Thymus (tissue), 11 donors: ENCODE data around the gene HERC3. TPM values are rescaled to one million over a fixed set of nuclear protein-coding genes. Genes with fewer than 3 reads are reported as not detected.
A peak's percentile ranks its signal among the peaks of the same experiment; 100 is the strongest.

Experiments
- DNase-seq, 9 donors: peaks; one replicate each; pipeline ENCODE4 v3.0.0-alpha.2; 2013; ENCODE audit warnings: low spot score in 9 of 9, low read depth in 6 of 9, missing footprints in 1 of 9
- H3K27ac ChIP-seq, 2 donors: one replicate each; pipeline ENCODE4 v1.5.1; 2013; ENCODE audit warnings: control low read depth in 1 of 2, low read depth in 1 of 2, low read length in 1 of 2, mild to moderate bottlenecking in 1 of 2, moderate library complexity in 1 of 2
- H3K27me3 ChIP-seq, 2 donors: one replicate each; pipeline ENCODE4 v1.5.1; 2013; ENCODE audit warnings: low read length in 1 of 2; ENCODE audit not compliant: control insufficient read depth in 2 of 2, insufficient read depth in 1 of 2
- H3K36me3 ChIP-seq, 2 donors: one replicate each; pipeline ENCODE4 v1.5.1; 2013; ENCODE audit warnings: low read length in 1 of 2, mild to moderate bottlenecking in 1 of 2, moderate library complexity in 1 of 2; ENCODE audit not compliant: control insufficient read depth in 2 of 2, insufficient read depth in 2 of 2
- H3K4me1 ChIP-seq, 2 donors: one replicate each; pipeline ENCODE4 v1.5.1; 2013; ENCODE audit warnings: low read length in 2 of 2; ENCODE audit not compliant: control insufficient read depth in 2 of 2, insufficient read depth in 2 of 2
- H3K4me3 ChIP-seq, 2 donors: one replicate each; pipeline ENCODE4 v1.5.1; 2013; ENCODE audit warnings: low read length in 2 of 2, control low read depth in 1 of 2, mild to moderate bottlenecking in 1 of 2
- H3K9me3 ChIP-seq, 2 donors: one replicate each; pipeline ENCODE4 v1.5.1; 2013; ENCODE audit warnings: low read length in 1 of 2, mild to moderate bottlenecking in 1 of 2; ENCODE audit not compliant: control insufficient read depth in 2 of 2, insufficient read depth in 1 of 2
- WGBS: extraction: QIAGEN DNeasy Blood & Tissue Kit; methylation state at CpG from one replicate; pipeline ENCODE4 v1.1.7; 2013; 5-methylcytosine and 5-hydroxymethylcytosine counted together
- polyA plus RNA-seq: library from polyadenylated mRNA; stranded (reverse); fragments of 200-250 nt; gene quantifications from one replicate; pipeline ENCODE4 v1.2.3, GENCODE V29; 2013
- total RNA-seq: library from RNA; stranded (reverse); fragments of 120-200 nt; gene quantifications from one replicate; pipeline ENCODE4 v1.2.4, GENCODE V29; 2013
- donor health status: healthy.

The HERC3 gene
- total and polyA plus RNA-seq, 2 donors: 9.1 to 10.8 TPM

- WGBS: 97% methylated on average over 3 of the region's 3 CpGs
- no peak overlapping the region for H3K27ac ChIP-seq
- no peaks in the 10 kb centered on the region for H3K4me1 ChIP-seq
- no peaks in the 10 kb centered on the region for H3K36me3 ChIP-seq
- no peak overlapping the region for H3K4me3 ChIP-seq
- H3K9me3 ChIP-seq: no peaks in the 10 kb centered on the region
- no peak for DNase-seq
- no peaks in the 10 kb centered on the region for H3K27me3 ChIP-seq
Measured at GRCh38 chr4:88583631-88584470, 8.4 kb upstream of the HERC3 start.

DNA sequence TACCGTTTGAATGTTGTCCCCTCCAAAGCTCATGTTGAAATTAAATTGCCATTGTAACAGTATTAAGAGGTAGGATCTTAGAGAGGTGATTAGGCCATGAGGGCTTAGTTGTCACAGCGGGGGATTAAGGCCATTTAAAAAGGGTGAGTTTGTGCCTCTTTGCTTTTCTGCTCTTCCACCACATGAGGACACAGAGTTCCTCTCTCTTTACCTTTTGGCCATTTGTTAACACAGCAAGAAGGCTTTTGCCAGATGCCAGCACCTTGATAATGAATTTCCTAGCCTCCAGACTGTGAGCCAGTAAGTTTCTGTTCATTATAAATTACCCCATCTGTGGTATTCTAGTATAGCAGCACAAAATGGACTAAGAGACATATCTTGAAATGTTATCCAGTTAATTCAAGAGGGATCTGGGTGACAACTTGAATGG lies 7.8 kb upstream of the HERC3 start:
- no peak for DNase-seq
- no peaks in the 10 kb centered on the region for H3K4me1 ChIP-seq
- H3K36me3 ChIP-seq: no peaks in the 10 kb centered on the region
- H3K4me3 ChIP-seq: no peak overlapping the region
- no peaks in the 10 kb centered on the region for H3K27me3 ChIP-seq
- H3K9me3 ChIP-seq: no peaks in the 10 kb centered on the region
- no peak overlapping the region for H3K27ac ChIP-seq
- WGBS: 96% methylated on average over 2 of the region's 2 CpGs

DNA sequence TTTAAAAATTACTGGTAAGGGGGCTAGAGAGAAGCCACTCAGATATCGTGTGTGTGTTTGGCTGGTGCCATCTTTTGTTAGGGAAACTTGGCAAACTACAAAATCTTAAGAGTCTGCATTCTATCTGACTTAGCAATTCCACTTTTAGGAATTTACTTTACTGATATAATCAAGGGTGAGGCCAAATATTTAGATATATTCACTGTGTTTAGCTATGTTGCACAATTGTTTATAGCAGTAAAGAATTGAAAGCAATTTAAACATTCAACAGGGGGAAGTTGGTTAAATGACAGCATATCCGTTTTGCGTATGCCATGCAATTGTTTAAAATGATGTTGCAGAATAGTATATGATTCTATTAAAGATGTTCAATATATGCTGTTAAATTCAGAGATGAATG lies 6.4 kb upstream of the HERC3 start:
- no peak overlapping the region for H3K27ac ChIP-seq
- H3K4me3 ChIP-seq: no peak overlapping the region
- WGBS: 98% methylated on average over 3 of the region's 3 CpGs
- no peaks in the 10 kb centered on the region for H3K4me1 ChIP-seq
- H3K9me3 ChIP-seq: no peaks in the 10 kb centered on the region
- H3K36me3 ChIP-seq: no peaks in the 10 kb centered on the region
- peaks cover 0 to 5% of the 10 kb centered on the region in 2 donors for H3K27me3 ChIP-seq
- DNase-seq: no peak

DNA sequence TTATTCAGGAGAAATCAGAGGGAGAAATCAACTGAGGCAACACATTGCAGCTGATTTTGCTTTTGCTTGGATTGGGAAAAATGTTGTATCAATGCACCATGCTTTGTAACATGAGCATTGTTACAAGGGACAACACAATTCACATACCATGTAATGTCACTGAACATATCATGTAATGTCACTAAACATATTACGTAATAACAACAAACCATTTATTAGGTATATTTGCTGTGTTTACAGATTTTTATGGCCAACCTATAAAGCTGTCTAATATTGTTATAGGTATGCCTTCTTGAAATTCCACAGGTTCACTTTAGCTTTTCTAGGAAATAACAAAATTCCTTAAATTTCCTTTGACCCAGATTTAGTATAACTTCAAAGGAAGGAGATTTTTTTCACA lies 5.0 kb upstream of the HERC3 start:
- no peak for DNase-seq
- Histone ChIP-seq H3K4me1 (peaks cover 4 to 6% of the 10 kb centered on the region in 2 donors), H3K27me3 (peaks cover 4 to 14% of the 10 kb centered on the region in 2 donors), H3K9me3 (no peaks in the 10 kb centered on the region), H3K36me3 (no peaks in the 10 kb centered on the region), H3K4me3 (no peak overlapping the region), H3K27ac (no peak overlapping the region)
- WGBS: 98% methylated on average over 1 of the region's 1 CpG

DNA sequence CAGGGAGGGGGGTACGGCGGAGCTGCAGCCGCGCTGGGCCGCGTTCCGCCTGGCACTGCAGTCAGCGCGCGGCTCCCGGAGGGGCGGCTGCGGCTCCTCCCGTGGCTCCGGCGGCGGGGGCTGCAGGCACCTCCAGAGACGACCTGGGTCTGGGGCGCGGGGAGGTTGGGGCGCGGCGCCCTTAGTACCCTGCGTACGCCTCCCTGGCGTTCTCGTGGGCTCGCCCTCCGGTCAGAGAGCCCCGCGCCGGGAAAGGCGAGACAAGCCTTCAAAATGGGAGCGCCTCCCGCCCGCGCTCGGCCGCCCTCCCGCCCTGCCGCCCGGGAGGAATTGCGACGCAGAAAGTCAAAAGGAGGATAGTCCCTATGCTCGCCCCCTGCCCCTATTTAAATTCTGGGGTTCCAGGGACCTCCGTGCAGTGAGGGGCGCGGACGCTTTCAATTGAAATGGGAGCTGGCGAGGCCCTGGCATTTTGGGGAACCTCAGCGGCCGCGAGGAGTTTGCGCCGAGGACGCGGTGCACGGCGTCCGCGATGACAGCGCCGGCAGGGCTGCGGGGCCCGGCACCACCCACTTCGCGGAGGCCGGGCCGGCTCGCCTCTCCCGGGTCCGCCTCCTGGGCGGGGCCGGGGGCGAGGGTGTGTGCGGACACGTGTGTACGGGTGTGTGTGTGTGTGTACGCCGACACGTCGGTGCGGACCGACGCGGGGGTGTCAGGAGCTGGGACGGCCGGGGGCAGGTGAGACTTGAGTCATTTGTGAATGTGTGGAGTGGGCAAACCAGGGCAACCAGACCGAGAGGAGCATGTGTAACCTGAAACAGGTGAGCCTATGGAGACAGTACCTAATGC lies 544 bp downstream of the HERC3 start:
- H3K27ac ChIP-seq: peak overlapping the region; percentile 71 to 91
- H3K4me1 ChIP-seq: peaks cover 10 to 12% of the 10 kb centered on the region in 2 donors
- peaks cover 8 to 14% of the 10 kb centered on the region in 2 donors for H3K36me3 ChIP-seq
- WGBS: under 1% methylated on average over 89 of the region's 89 CpGs
- peak; percentile 29 to 82 (median 60) for DNase-seq
- H3K27me3 ChIP-seq: peaks cover 4 to 14% of the 10 kb centered on the region in 2 donors
- no peaks in the 10 kb centered on the region for H3K9me3 ChIP-seq
- H3K4me3 ChIP-seq: peak overlapping the region; percentile 78 to 96

DNA sequence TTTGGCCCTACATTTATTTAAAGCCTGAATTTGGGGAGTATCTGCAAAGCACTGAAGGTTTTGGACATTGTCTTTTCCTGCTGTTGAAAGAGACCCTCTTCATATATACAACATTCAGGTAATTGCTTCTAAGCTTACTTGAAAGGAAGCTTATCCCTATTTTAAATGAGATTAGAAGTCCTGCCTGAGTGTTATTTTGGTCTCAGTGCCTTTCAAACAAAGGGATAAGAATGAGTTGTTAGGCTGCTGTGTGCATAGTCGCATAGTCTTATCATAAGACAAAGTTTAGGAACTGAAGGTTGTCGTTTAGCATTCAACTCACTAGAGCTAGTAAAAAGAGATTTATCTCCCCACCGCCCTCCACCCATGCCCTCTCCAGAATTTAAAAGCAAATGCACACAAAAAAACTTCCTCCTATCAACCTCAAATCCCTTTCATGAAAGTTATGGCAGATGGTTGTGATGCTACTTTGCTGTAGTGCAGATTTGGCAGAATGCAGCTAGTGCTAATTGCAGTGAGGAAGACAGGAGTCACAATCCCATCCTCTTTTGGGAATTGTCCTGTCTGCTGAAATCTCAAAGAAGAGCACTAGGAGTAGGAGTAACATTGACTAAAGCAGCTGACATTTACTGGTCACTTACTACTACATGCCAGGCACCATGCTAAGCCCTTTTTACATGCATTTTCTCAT lies 5.8 kb downstream of the HERC3 start:
- peaks cover 8 to 14% of the 10 kb centered on the region in 2 donors for H3K36me3 ChIP-seq
- no peak overlapping the region for H3K4me3 ChIP-seq
- no peaks in the 10 kb centered on the region for H3K9me3 ChIP-seq
- H3K27ac ChIP-seq: no peak overlapping the region
- DNase-seq: no peak
- 87% methylated on average over 3 of the region's 3 CpGs for WGBS
- peaks cover 7 to 8% of the 10 kb centered on the region in 2 donors for H3K4me1 ChIP-seq
- H3K27me3 ChIP-seq: no peaks in the 10 kb centered on the region

DNA sequence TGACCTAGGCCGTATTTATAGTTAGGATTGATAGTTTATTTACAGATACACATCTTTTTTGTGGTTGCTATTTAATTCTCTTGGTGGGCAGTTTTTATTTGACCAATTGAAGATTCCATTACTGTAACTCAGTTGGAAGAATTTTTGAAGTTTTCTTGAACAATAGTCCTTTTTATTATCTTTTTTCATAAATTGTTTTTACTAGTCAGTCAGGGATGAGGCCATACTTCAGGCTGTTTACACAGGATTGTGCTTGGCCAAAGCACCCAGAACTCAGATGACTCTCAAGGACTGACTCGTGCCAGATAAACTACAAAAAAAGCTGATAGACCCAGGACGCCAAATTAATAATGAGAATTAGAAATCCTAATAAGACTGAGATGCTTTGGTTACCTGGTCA lies 7.0 kb downstream of the HERC3 start:
- no peak overlapping the region for H3K27ac ChIP-seq
- no peaks in the 10 kb centered on the region for H3K9me3 ChIP-seq
- no peaks in the 10 kb centered on the region for H3K27me3 ChIP-seq
- DNase-seq: no peak
- peaks cover 2 to 4% of the 10 kb centered on the region in 2 donors for H3K4me1 ChIP-seq
- H3K36me3 ChIP-seq: peaks cover 8 to 14% of the 10 kb centered on the region in 2 donors
- WGBS: 95% methylated on average over 3 of the region's 3 CpGs
- no peak overlapping the region for H3K4me3 ChIP-seq

- 88% methylated on average over 1 of the region's 1 CpG for WGBS
- no peaks in the 10 kb centered on the region for H3K27me3 ChIP-seq
- H3K36me3 ChIP-seq: peaks cover 8 to 14% of the 10 kb centered on the region in 2 donors
- H3K4me3 ChIP-seq: no peak overlapping the region
- DNase-seq: no peak
- H3K27ac ChIP-seq: no peak overlapping the region
- H3K9me3 ChIP-seq: no peaks in the 10 kb centered on the region
- peaks cover 0 to 4% of the 10 kb centered on the region in 2 donors for H3K4me1 ChIP-seq
Measured at GRCh38 chr4:88599714-88600113, 7.4 kb downstream of the HERC3 start.
